ENCODE measurements around the gene CFAP157.
A peak's percentile ranks its signal among the peaks of the same experiment; 100 is the strongest.

The CFAP157 gene

GRCh38 chr9:127716412-127716811 lies 9.6 kb downstream of the CFAP157 start:
- H3K36me3 Mint-ChIP-seq (ENCODE audit: low read depth): peaks cover 10% of the 10 kb centered on the region
- no peaks in the 10 kb centered on the region for H3K9me3 Mint-ChIP-seq
- DNase-seq: no peak
- peaks cover 36% of the 10 kb centered on the region for H3K4me1 Mint-ChIP-seq (ENCODE audit: low read depth)
- peak overlapping the region; percentile 98 for H3K27ac Mint-ChIP-seq
- peak overlapping the region; percentile 98 for H3K4me3 Mint-ChIP-seq
- no peaks in the 10 kb centered on the region for H3K27me3 Mint-ChIP-seq

- no peak for DNase-seq
- Mint-ChIP-seq H3K4me1 (ENCODE audit: low read depth) (peaks cover 34% of the 10 kb centered on the region), H3K27me3 (no peaks in the 10 kb centered on the region), H3K9me3 (no peaks in the 10 kb centered on the region), H3K36me3 (ENCODE audit: low read depth) (peaks cover 9% of the 10 kb centered on the region), H3K4me3 (no peak overlapping the region), H3K27ac (no peak overlapping the region)
These were observed 11.0 kb downstream of the CFAP157 start for GRCh38 chr9:127717766-127718165.

- no peak overlapping the region for H3K4me3 Mint-ChIP-seq
- peak overlapping the region; percentile 85 for H3K27ac Mint-ChIP-seq
- H3K36me3 Mint-ChIP-seq (ENCODE audit: low read depth): peaks cover 3% of the 10 kb centered on the region
- H3K27me3 Mint-ChIP-seq: no peaks in the 10 kb centered on the region
- no peaks in the 10 kb centered on the region for H3K9me3 Mint-ChIP-seq
- peaks cover 29% of the 10 kb centered on the region for H3K4me1 Mint-ChIP-seq (ENCODE audit: low read depth)
- peak; percentile 46 for DNase-seq
These were observed 13.5 kb downstream of the CFAP157 start for GRCh38 chr9:127720031-127720864.

GRCh38 chr9:127720865-127721227 lies 14.1 kb downstream of the CFAP157 start:
- Mint-ChIP-seq H3K4me1 (ENCODE audit: low read depth) (peaks cover 26% of the 10 kb centered on the region), H3K4me3 (no peak overlapping the region), H3K27ac (peak overlapping the region; percentile 66), H3K9me3 (no peaks in the 10 kb centered on the region), H3K36me3 (ENCODE audit: low read depth) (no peaks in the 10 kb centered on the region), H3K27me3 (no peaks in the 10 kb centered on the region)
- no peak for DNase-seq

- H3K27me3 Mint-ChIP-seq: no peaks in the 10 kb centered on the region
- H3K4me1 Mint-ChIP-seq (ENCODE audit: low read depth): peaks cover 21% of the 10 kb centered on the region
- no peak for DNase-seq
- no peaks in the 10 kb centered on the region for H3K36me3 Mint-ChIP-seq (ENCODE audit: low read depth)
- no peaks in the 10 kb centered on the region for H3K9me3 Mint-ChIP-seq
- H3K4me3 Mint-ChIP-seq: no peak overlapping the region
- peak overlapping the region; percentile 66 for H3K27ac Mint-ChIP-seq
These were observed 14.6 kb downstream of the CFAP157 start for GRCh38 chr9:127721391-127721821.

GRCh38 chr9:127722055-127722745 lies 15.4 kb downstream of the CFAP157 start:
- no peaks in the 10 kb centered on the region for H3K9me3 Mint-ChIP-seq
- H3K27ac Mint-ChIP-seq: no peak overlapping the region
- no peak for DNase-seq
- H3K27me3 Mint-ChIP-seq: no peaks in the 10 kb centered on the region
- peaks cover 20% of the 10 kb centered on the region for H3K4me1 Mint-ChIP-seq (ENCODE audit: low read depth)
- H3K4me3 Mint-ChIP-seq: no peak overlapping the region
- H3K36me3 Mint-ChIP-seq (ENCODE audit: low read depth): no peaks in the 10 kb centered on the region

GRCh38 chr9:127723013-127723412 lies 16.2 kb downstream of the CFAP157 start:
- H3K4me3 Mint-ChIP-seq: no peak overlapping the region
- H3K27ac Mint-ChIP-seq: no peak overlapping the region
- no peaks in the 10 kb centered on the region for H3K36me3 Mint-ChIP-seq (ENCODE audit: low read depth)
- no peak for DNase-seq
- no peaks in the 10 kb centered on the region for H3K9me3 Mint-ChIP-seq
- no peaks in the 10 kb centered on the region for H3K27me3 Mint-ChIP-seq
- peaks cover 20% of the 10 kb centered on the region for H3K4me1 Mint-ChIP-seq (ENCODE audit: low read depth)

GRCh38 chr9:127723444-127723843 lies 16.7 kb downstream of the CFAP157 start:
- Mint-ChIP-seq H3K9me3 (no peaks in the 10 kb centered on the region), H3K27ac (no peak overlapping the region), H3K4me3 (no peak overlapping the region), H3K4me1 (ENCODE audit: low read depth) (peaks cover 20% of the 10 kb centered on the region), H3K36me3 (ENCODE audit: low read depth) (no peaks in the 10 kb centered on the region), H3K27me3 (no peaks in the 10 kb centered on the region)
- DNase-seq: no peak

GRCh38 chr9:127724012-127724411 lies 17.2 kb downstream of the CFAP157 start:
- Mint-ChIP-seq H3K27ac (no peak overlapping the region), H3K27me3 (no peaks in the 10 kb centered on the region), H3K4me1 (ENCODE audit: low read depth) (peaks cover 20% of the 10 kb centered on the region), H3K9me3 (no peaks in the 10 kb centered on the region), H3K4me3 (no peak overlapping the region), H3K36me3 (ENCODE audit: low read depth) (no peaks in the 10 kb centered on the region)
- no peak for DNase-seq

GRCh38 chr9:127726871-127727270 lies 20.1 kb downstream of the CFAP157 start:
- H3K4me3 Mint-ChIP-seq: no peak overlapping the region
- H3K27ac Mint-ChIP-seq: no peak overlapping the region
- no peaks in the 10 kb centered on the region for H3K4me1 Mint-ChIP-seq (ENCODE audit: low read depth)
- H3K9me3 Mint-ChIP-seq: no peaks in the 10 kb centered on the region
- no peaks in the 10 kb centered on the region for H3K27me3 Mint-ChIP-seq
- no peak for DNase-seq
- peaks cover 4% of the 10 kb centered on the region for H3K36me3 Mint-ChIP-seq (ENCODE audit: low read depth)

- H3K27me3 Mint-ChIP-seq: no peaks in the 10 kb centered on the region
- no peaks in the 10 kb centered on the region for H3K9me3 Mint-ChIP-seq
- peaks cover 10% of the 10 kb centered on the region for H3K36me3 Mint-ChIP-seq (ENCODE audit: low read depth)
- H3K27ac Mint-ChIP-seq: no peak overlapping the region
- H3K4me3 Mint-ChIP-seq: no peak overlapping the region
- DNase-seq: no peak
- peaks cover 4% of the 10 kb centered on the region for H3K4me1 Mint-ChIP-seq (ENCODE audit: low read depth)
These were observed 22.0 kb downstream of the CFAP157 start for GRCh38 chr9:127728808-127729207.

- Mint-ChIP-seq H3K4me1 (ENCODE audit: low read depth) (peaks cover 12% of the 10 kb centered on the region), H3K9me3 (no peaks in the 10 kb centered on the region), H3K36me3 (ENCODE audit: low read depth) (peaks cover 10% of the 10 kb centered on the region), H3K27ac (no peak overlapping the region), H3K4me3 (no peak overlapping the region), H3K27me3 (no peaks in the 10 kb centered on the region)
- no peak for DNase-seq
These were observed 22.9 kb downstream of the CFAP157 start for GRCh38 chr9:127729522-127730256.

- Mint-ChIP-seq H3K27me3 (no peaks in the 10 kb centered on the region), H3K9me3 (no peaks in the 10 kb centered on the region), H3K4me3 (no peak overlapping the region), H3K36me3 (ENCODE audit: low read depth) (peaks cover 10% of the 10 kb centered on the region), H3K27ac (no peak overlapping the region), H3K4me1 (ENCODE audit: low read depth) (peaks cover 13% of the 10 kb centered on the region)
- DNase-seq: no peak
These were observed 23.5 kb downstream of the CFAP157 start for GRCh38 chr9:127730262-127730661.

- DNase-seq: no peak
- no peak overlapping the region for H3K4me3 Mint-ChIP-seq
- no peak overlapping the region for H3K27ac Mint-ChIP-seq
- peaks cover 10% of the 10 kb centered on the region for H3K36me3 Mint-ChIP-seq (ENCODE audit: low read depth)
- H3K9me3 Mint-ChIP-seq: no peaks in the 10 kb centered on the region
- H3K4me1 Mint-ChIP-seq (ENCODE audit: low read depth): peaks cover 19% of the 10 kb centered on the region
- H3K27me3 Mint-ChIP-seq: no peaks in the 10 kb centered on the region
These were observed 24.1 kb downstream of the CFAP157 start for GRCh38 chr9:127730799-127731410.
